ENCODE measurements around the gene PRELID1.
"Not testable (repeated sequence)": the region's sequence is repeated elsewhere in the genome, so short reads cannot be mapped to it uniquely, and the experiment has no call there.

PRELID1 gene

GRCh38 chr5:177336603-177337494, 33.2 kb downstream of the PRELID1 start:
- H3K4me3 ChIP-seq (ENCODE audit: low read depth, low read length): no peak overlapping the region
- TF ChIP-seq CTCF (IDR thresholded peaks at IDR 0.05; ENCODE audit: low read depth, low read length): no peak

- TF ChIP-seq CTCF (IDR thresholded peaks at IDR 0.05; ENCODE audit: low read depth, low read length): no peak
- no peak overlapping the region for H3K4me3 ChIP-seq (ENCODE audit: low read depth, low read length)
Observed at GRCh38 chr5:177338251-177339106, 34.9 kb downstream of the PRELID1 start.

GRCh38 chr5:177339107-177339638, 35.6 kb downstream of the PRELID1 start:
- TF ChIP-seq CTCF (IDR thresholded peaks at IDR 0.05; ENCODE audit: low read depth, low read length): no peak
- no peak overlapping the region for H3K4me3 ChIP-seq (ENCODE audit: low read depth, low read length)

- not testable (repeated sequence) for H3K4me3 ChIP-seq (ENCODE audit: low read depth, low read length)
Observed at GRCh38 chr5:177343000-177343399, 39.4 kb downstream of the PRELID1 start.

GRCh38 chr5:177343777-177344176, 40.2 kb downstream of the PRELID1 start:
- TF ChIP-seq CTCF (IDR thresholded peaks at IDR 0.05; ENCODE audit: low read depth, low read length): no peak

GRCh38 chr5:177344891-177345290, 41.3 kb downstream of the PRELID1 start:
- TF ChIP-seq CTCF (IDR thresholded peaks at IDR 0.05; ENCODE audit: low read depth, low read length): no peak
- H3K4me3 ChIP-seq (ENCODE audit: low read depth, low read length): no peak overlapping the region

More at GRCh38 chr5:177343777-177344176, 40.2 kb downstream of the PRELID1 start:
- H3K4me3 ChIP-seq (ENCODE audit: low read depth, low read length): no peak overlapping the region

- no peak for TF ChIP-seq CTCF (IDR thresholded peaks at IDR 0.05; ENCODE audit: low read depth, low read length)
- no peak overlapping the region for H3K4me3 ChIP-seq (ENCODE audit: low read depth, low read length)
Observed at GRCh38 chr5:177346820-177347219, 43.2 kb downstream of the PRELID1 start.

All from WI38 (cell line).